Right lobe of liver (tissue), 6 donors: ENCODE results near the gene BLTP3A. TPM values are rescaled to one million over a fixed set of nuclear protein-coding genes. Genes with fewer than 3 reads are reported as not detected.
A peak's percentile ranks its signal among the peaks of the same experiment; 100 is the strongest.

Experiments used
- ATAC-seq, 4 donors: fragments of 200-7000 bp; cut with Tn5 transposase; one replicate each; pipeline ENCODE4 v1.9.1; 2020; ENCODE audit warnings: mild to moderate bottlenecking in 4 of 4, moderate library complexity in 4 of 4
- DNase-seq, 3 donors: peaks; one replicate each; pipeline ENCODE4 v3.0.0-alpha.2; 2020
- H3K27ac ChIP-seq, 3 donors: fragments of 200-600 bp; one replicate each; pipeline ENCODE4 v1.8.0; 2022
- H3K27me3 ChIP-seq, 2 donors: fragments of 200-600 bp; one replicate each; pipeline ENCODE4 v1.8.0; 2022
- H3K36me3 ChIP-seq, 4 donors: fragments of 200-600 bp; sonication (generic) in 1 of 4; one replicate each; pipeline versions ENCODE4 v1.5.1 to v1.8.0; 2017 to 2022; ENCODE audit warnings: control low read depth in 1 of 4
- H3K4me1 ChIP-seq, 4 donors: fragments of 200-600 bp; sonication (generic) in 1 of 4; one replicate each; pipeline versions ENCODE4 v1.5.1 to v1.8.0; 2017 to 2022; ENCODE audit warnings: control low read depth in 1 of 4
- H3K4me3 ChIP-seq, 3 donors: fragments of 200-600 bp; one replicate each; pipeline ENCODE4 v1.8.0; 2022
- H3K9me3 ChIP-seq, 4 donors: fragments of 200-600 bp; sonication (generic) in 1 of 4; one replicate each; pipeline versions ENCODE4 v1.5.1 to v1.8.0; 2017 to 2022; ENCODE audit warnings: control low read depth in 1 of 4
- CTCF ChIP-seq, 4 donors: fragments of 200-600 bp in 3 of 4; fragments of 450-650 bp in 1 of 4; IDR thresholded peaks; one replicate each; pipeline versions ENCODE4 v1.5.1 to v1.8.0; 2016 to 2022; ENCODE audit warnings: antibody characterized with exemption in 4 of 4, mild to moderate bottlenecking in 2 of 4
- POLR2A ChIP-seq: fragments of 450-650 bp; IDR thresholded peaks from one replicate; pipeline ENCODE4 v1.6.1; 2017; ENCODE audit warnings: antibody characterized with exemption, mild to moderate bottlenecking
- WGBS: methylation state at CpG from one replicate; pipeline ENCODE4 v1.1.6; 2018; ENCODE audit warnings: low coverage, low lambda C conversion rate; ENCODE audit not compliant: insufficient coverage; ENCODE audit errors: missing lambda C conversion rate; 5-methylcytosine and 5-hydroxymethylcytosine counted together
- intact Hi-C, 2 donors: fragments of 100-400 bp; cut with DNase I; formaldehyde crosslinking; loops; one replicate each; pipeline versions ENCODE4 v1.11.2 to v1.14.1; 2022
- total RNA-seq, 6 experiments: library from RNA; depleted of rRNA in 2 of 6; stranded (reverse); fragments of >200 nt in 2 of 6; fragmentation: NEBNext Ultra II Directional in 3 of 6; extraction: Animal tissue kit (Norgen Biotek cat#: 25700) in 3 of 6; gene quantifications; one replicate each; pipeline versions ENCODE4 v1.1.0 to v1.2.4, GENCODE V29; 2016 to 2023
- donor health status: DM: no; HTN: yes; CAD: no.
- donor health status: DM: no; HTN: no; CAD: no.
- donor health status: DM: no; HTN: no; CAD: no.
- donor health status: DM: no; HTN: yes; CAD: no.
- donor health status: DM: no; HTN: yes; CAD: no.

Gene BLTP3A
- total RNA-seq, 6 experiments from 2014 or later = 5.1 to 9.2 (median 7.8) TPM

- H3K36me3 ChIP-seq = no peaks in the 10 kb centered on the region
- peak; percentile 43 to 66 (median 58) for ATAC-seq
- peak overlapping the region; percentile 70 to 90 (median 89) for H3K4me3 ChIP-seq
- TF ChIP-seq POLR2A (no peak), CTCF (IDR thresholded peaks at IDR 0.05) (peak in 1 of 4 donors; percentile 18)
- DNase-seq = peak; percentile 62 to 71 (median 70)
- H3K9me3 ChIP-seq = no peaks in the 10 kb centered on the region
- 11% methylated on average over 17 of the region's 19 CpGs for WGBS
- intact Hi-C loops = no loop called here
- no peaks in the 10 kb centered on the region for H3K27me3 ChIP-seq
- peak overlapping the region; percentile 88 to 98 (median 92) for H3K27ac ChIP-seq
- H3K4me1 ChIP-seq = peaks cover 0 to 16% (median 7%) of the 10 kb centered on the region in 4 donors
Measured at GRCh38 chr6:34791164-34791700, 651 bp upstream of the BLTP3A start.

- Histone ChIP-seq H3K4me3 (peak overlapping the region; percentile 70 to 90 (median 89)), H3K4me1 (peaks cover 0 to 21% (median 9%) of the 10 kb centered on the region in 4 donors), H3K36me3 (no peaks in the 10 kb centered on the region), H3K27me3 (no peaks in the 10 kb centered on the region), H3K27ac (peak overlapping the region; percentile 88 to 98 (median 92)), H3K9me3 (no peaks in the 10 kb centered on the region)
- WGBS = 6% methylated on average over 18 of the region's 20 CpGs
- DNase-seq (peak in 2 of 3 donors; percentile 38 to 51), ATAC-seq (peak; percentile 38 to 62 (median 46))
- TF ChIP-seq CTCF (IDR thresholded peaks at IDR 0.05) (no peak), POLR2A (no peak)
- intact Hi-C loops = no loop called here
Measured at GRCh38 chr6:34792605-34793500, 970 bp downstream of the BLTP3A start.

- Histone ChIP-seq H3K4me1 (peaks cover 0 to 21% (median 9%) of the 10 kb centered on the region in 4 donors), H3K36me3 (no peaks in the 10 kb centered on the region), H3K4me3 (no peak overlapping the region), H3K27ac (no peak overlapping the region), H3K9me3 (no peaks in the 10 kb centered on the region), H3K27me3 (no peaks in the 10 kb centered on the region)
- ATAC-seq (no peak), DNase-seq (no peak)
- 97% methylated on average over 6 of the region's 6 CpGs for WGBS
- intact Hi-C loops = no loop called here
- TF ChIP-seq POLR2A (no peak), CTCF (IDR thresholded peaks at IDR 0.05) (no peak)
Measured at GRCh38 chr6:34793877-34794276, 2.0 kb downstream of the BLTP3A start.

GRCh38 chr6:34795836-34796425 lies 4.0 kb downstream of the BLTP3A start:
- intact Hi-C loops = no loop called here

More at GRCh38 chr6:34795836-34796425, 4.0 kb downstream of the BLTP3A start:
- no peak for TF ChIP-seq CTCF (IDR thresholded peaks at IDR 0.05)
- TF ChIP-seq POLR2A = no peak
- Histone ChIP-seq H3K27ac (peak overlapping the region in 1 of 3 donors; percentile 34), H3K36me3 (no peaks in the 10 kb centered on the region), H3K27me3 (no peaks in the 10 kb centered on the region), H3K4me1 (peaks cover 0 to 21% (median 9%) of the 10 kb centered on the region in 4 donors), H3K4me3 (no peak overlapping the region), H3K9me3 (no peaks in the 10 kb centered on the region)
- DNase-seq (no peak), ATAC-seq (peak in 1 of 4 donors; percentile 65)
- 14% methylated on average over 2 of the region's 2 CpGs for WGBS
